G401 (cell line): ENCODE data around the gene FOXO3. TPM values are rescaled to one million over a fixed set of nuclear protein-coding genes. Genes with fewer than 3 reads are reported as not detected.
A peak's percentile ranks its signal among the peaks of the same experiment; 100 is the strongest.

Experiments
- DNase-seq: peaks from one replicate; pipeline ENCODE4 v3.0.0-alpha.2; 2015; ENCODE audit warnings: low spot score
- in situ Hi-C: cut with HindIII; loops from 2 replicates; pipeline ENCODE4 v1.10.0; 2016; ENCODE audit warnings: low sequenced_read_pairs, mixed read lengths
- total RNA-seq: library from RNA; depleted of rRNA; stranded (reverse); fragments of >200 nt; shearing (Covaris generic); gene quantifications from 2 replicates; pipeline ENCODE4 v1.2.3, GENCODE V29; 2014

The FOXO3 gene
- total RNA-seq, 1 experiment from 2014 or later = 15.7 TPM

DNA sequence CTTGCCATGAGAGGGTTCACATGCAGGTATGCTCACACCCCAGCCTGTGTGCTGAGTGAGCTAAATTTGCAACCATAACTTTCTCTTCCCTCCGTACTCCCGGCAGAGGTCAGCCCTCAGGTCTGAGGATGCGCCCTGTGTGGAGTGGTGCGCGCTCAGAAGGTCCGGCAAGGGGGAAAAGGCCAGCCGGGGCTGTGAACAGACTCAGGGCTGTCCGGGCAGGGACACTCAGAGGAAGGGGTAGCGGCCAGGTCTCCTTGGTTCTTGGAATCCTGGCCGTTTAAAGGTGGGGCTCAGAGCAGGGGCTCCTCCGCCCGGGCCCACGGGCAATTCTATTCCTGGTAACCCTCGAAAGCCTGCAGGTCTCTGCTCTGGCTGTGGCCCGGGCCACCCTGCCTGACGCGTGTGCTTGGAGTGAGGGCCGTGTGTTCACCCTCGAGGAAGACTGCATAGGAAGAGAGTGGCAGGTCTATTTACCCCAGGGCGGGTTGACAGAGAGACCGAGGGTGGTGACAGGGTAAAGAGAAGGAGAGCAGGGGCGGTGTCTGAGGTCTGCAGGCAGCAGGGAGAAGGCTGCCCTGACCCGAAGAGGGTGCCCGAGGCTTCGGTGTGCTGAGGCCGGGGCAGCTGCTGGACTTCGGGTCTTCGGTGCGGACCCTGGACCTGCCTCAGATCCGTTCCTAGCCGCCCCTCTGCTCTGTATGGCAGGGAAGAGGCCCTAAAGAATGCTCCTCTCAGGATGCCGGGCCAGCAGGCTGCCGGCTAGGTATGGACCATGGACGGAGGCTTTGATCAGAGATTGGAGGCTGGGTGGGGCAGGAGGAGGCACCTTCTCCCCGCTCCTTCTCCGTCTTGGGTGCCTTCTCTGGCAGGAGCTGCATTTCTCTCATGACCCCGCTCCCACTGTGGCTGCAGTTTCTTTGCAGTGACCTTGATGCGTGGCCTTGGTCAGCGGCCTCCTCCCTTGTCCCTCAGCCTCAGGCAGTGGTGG lies 156.4 kb downstream of the FOXO3 start:
- no peak for DNase-seq
- in situ Hi-C loops = no loop called here

DNA sequence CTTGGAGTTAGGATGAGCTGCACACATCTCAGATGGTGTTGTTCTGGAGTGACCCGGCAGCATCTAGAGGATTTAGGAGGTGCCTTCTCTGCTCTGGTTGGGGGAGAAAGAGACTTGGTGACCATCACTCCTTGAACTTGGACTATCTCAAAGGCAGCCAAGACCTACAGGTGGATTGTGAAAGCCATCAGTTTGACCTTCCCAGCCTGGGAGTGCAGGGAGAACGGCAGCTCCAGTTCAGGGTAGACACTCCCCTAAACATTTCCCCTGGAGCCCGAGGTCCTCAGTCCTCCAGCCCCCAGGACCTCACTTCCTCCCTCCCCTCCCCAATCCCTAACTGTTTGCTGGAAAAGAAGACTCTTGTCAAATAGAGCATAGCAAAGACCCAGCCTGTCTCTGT lies 158.8 kb downstream of the FOXO3 start:
- no peak for DNase-seq
- in situ Hi-C loops = no loop called here

DNA sequence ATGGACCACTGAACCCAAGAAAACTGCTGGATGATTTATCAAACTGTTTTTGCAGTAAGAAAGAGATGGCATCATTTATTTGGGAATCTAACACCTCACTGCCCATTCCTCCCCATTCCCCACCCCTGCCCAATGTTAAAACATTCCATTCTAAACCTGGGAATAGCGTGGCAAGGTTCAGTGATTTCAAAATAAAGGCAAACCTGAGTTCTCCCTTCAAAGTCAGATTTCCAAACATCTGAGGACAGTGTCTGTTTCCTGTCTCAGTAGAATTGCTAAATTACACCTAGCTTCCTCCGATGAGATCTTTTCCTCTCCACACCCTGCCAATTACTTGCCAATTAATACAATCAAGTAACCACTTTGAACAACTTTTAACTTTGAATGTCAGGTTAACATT lies 160.1 kb downstream of the FOXO3 start:
- in situ Hi-C loops = no loop called here
- DNase-seq = no peak

GRCh38 chr6:108721286-108721685 lies 160.6 kb downstream of the FOXO3 start:
- in situ Hi-C loops = no loop called here
- no peak for DNase-seq

GRCh38 chr6:108723594-108723993 lies 162.9 kb downstream of the FOXO3 start:
- no peak for DNase-seq
- in situ Hi-C loops = no loop called here

- no peak for DNase-seq
- in situ Hi-C loops = no loop called here
Observed at GRCh38 chr6:108726726-108727339, 166.1 kb downstream of the FOXO3 start.

DNA sequence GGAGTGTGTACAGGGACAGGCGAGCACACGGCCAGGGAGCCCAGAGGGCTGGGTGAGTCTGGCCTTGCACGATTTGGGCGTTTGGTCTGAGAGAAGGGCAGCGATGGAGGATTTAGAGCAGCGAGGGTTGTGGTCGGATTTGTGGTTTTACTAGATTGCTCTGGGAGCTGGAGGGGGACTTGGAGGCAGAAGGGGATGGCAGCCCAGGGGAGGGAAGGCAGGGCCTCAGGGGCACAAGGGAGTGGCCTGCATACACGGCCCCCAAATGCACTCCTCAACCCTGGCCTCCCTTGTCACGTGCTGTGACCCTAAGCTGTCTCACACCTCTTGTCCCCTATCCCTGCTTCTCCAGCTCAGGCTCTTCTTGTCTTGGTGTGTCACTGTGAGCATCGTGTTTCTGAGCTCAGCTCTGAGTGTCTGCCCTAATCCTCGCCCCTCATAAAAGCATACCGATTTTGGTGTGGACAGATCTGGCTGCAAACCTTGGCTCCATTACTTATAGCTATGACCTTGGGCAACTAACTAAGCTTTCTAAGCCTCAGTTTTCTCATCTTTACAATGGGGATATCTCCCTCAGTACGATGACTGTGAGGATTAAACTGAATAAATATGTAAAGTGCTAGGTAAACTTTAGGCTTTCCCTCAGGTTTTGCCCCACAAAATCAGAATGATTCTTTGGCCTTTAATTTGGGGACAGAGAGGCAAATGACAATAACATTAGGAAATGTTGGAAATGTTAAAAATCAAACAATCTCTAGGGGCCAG lies 167.4 kb downstream of the FOXO3 start:
- in situ Hi-C loops = no loop called here

DNA sequence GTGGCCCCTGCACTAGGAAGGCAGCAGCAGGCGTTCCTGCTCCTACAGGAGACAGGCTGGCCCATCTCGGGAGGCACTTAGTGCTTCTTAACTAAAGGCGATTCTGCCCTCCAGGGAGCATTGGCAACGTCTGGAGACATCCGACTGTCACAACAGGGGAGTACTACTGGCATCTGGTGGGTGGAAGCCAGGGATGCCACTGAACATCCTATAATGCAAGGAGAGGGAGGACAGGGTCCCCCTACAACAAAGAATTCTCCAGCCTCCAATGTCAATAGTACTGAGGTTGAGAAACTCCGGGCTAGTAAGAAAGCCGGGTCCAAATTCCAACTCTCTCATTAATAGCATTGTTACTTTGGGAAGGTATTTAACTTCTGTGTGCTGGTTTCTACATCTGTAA lies 168.1 kb downstream of the FOXO3 start:
- in situ Hi-C loops = no loop called here
- DNase-seq = no peak

More for the DNA sequence above, 167.4 kb downstream of the FOXO3 start:
- no peak for DNase-seq

- peak; percentile 49 for DNase-seq
- in situ Hi-C loops = no loop called here
Observed at GRCh38 chr6:108730635-108731515, 170.2 kb downstream of the FOXO3 start.

DNA sequence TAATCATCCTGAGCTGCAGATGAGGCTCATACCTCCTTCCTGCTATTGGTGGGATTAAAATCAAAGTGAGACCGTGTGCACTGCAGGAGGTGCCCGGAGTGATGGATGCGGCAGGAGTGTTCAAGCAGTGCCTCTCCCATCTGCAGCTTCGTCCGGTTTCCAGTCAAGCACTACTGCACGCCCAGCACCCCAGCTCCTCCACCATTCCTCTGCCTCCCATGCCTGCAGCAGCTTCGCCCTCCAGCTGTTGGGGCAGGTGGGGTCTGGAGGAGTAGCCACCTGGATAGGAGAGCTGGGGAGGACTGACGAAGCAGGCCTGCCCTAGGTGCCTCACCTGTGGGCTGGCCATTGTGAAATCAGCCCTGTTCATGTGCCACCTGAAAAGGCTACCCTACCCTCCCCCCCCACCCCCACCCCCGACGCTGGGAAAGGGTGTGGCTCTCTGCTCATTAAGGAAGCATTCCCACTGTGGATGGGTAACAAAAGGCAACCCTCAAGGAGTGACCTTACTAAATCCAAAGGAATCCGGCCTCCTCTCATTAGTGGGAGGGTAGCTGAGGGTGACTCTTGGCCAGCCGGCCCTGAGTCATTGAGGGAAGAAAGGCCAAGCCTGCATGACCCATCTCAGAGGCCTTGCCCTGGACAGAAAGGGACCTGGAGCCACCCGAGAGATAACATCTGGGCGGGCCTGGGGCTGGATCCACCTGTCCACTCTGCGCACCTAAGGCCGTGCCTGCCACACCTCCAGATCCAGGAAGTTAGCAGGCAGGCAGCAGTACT lies 171.6 kb downstream of the FOXO3 start:
- in situ Hi-C loops = no loop called here
- DNase-seq = no peak

DNA sequence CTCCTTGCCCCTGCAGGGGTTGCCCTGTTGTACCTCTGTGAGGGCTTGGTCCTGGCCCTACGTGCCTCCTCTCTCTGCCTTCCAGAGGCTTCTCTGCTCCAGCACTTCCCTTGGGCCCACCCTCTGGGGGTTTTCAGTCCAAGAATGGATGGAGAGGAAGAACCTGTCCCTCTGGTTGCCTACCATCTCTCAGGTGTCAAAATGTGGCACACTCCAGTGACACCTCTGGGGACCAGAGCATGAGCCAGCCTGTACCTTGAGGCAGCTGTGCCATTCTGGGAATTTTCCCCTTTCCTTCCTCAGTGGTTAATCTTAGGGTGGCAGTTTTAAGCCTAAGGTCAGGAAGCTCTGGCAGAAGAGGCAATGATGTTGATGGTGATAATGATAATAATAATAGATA lies 172.3 kb downstream of the FOXO3 start:
- in situ Hi-C loops = no loop called here
- DNase-seq = no peak

GRCh38 chr6:108733706-108734265 lies 173.1 kb downstream of the FOXO3 start:
- DNase-seq = no peak
- in situ Hi-C loops = no loop called here
